ENCODE results near the gene KLHL25. TPM values are rescaled to one million over a fixed set of nuclear protein-coding genes. Genes with fewer than 3 reads are reported as not detected.

Gene KLHL25
- total RNA-seq, 1 experiment from 2014 or later = 1.5 TPM

GRCh38 chr15:85757073-85757938 lies 37.4 kb downstream of the KLHL25 start:
- Histone ChIP-seq H3K27me3 (ENCODE audit: low read length) (no peaks in the 10 kb centered on the region), H3K9ac (ENCODE audit: low read length) (no peak overlapping the region), H3K4me3 (ENCODE audit: low read length) (no peak overlapping the region), H3K79me2 (ENCODE audit: low read length) (no peaks in the 10 kb centered on the region), H3K27ac (ENCODE audit: low read length) (no peak overlapping the region), H3K4me1 (ENCODE audit: low read length) (no peaks in the 10 kb centered on the region), H4K20me1 (ENCODE audit: insufficient read depth, low read depth, low read length) (no peaks in the 10 kb centered on the region), H3K36me3 (ENCODE audit: insufficient read depth, low read length) (no peaks in the 10 kb centered on the region), H3K4me2 (ENCODE audit: low read depth, low read length, poor library complexity, severe bottlenecking) (no peak overlapping the region), H3K9me3 (ENCODE audit: low read length) (no peaks in the 10 kb centered on the region), H3K9me2 (replicated peaks; ENCODE audit: insufficient read depth, low read length) (no peaks in the 10 kb centered on the region), H2AFZ (ENCODE audit: low read length) (no peak overlapping the region)
- DNase-seq = no peak

- H3K4me3 ChIP-seq (ENCODE audit: low read length) = no peak overlapping the region
- no peak overlapping the region for H2AFZ ChIP-seq (ENCODE audit: low read length)
- no peaks in the 10 kb centered on the region for H3K9me3 ChIP-seq (ENCODE audit: low read length)
- H3K27ac ChIP-seq (ENCODE audit: low read length) = no peak overlapping the region
- H3K4me1 ChIP-seq (ENCODE audit: low read length) = no peaks in the 10 kb centered on the region
- H3K79me2 ChIP-seq (ENCODE audit: low read length) = no peaks in the 10 kb centered on the region
- no peak overlapping the region for H3K4me2 ChIP-seq (ENCODE audit: low read depth, low read length, poor library complexity, severe bottlenecking)
- H4K20me1 ChIP-seq (ENCODE audit: insufficient read depth, low read depth, low read length) = no peaks in the 10 kb centered on the region
- no peak for DNase-seq
- H3K9me2 ChIP-seq (replicated peaks; ENCODE audit: insufficient read depth, low read length) = no peaks in the 10 kb centered on the region
- no peaks in the 10 kb centered on the region for H3K27me3 ChIP-seq (ENCODE audit: low read length)
- no peaks in the 10 kb centered on the region for H3K36me3 ChIP-seq (ENCODE audit: insufficient read depth, low read length)
- no peak overlapping the region for H3K9ac ChIP-seq (ENCODE audit: low read length)
These were observed 38.2 kb downstream of the KLHL25 start for GRCh38 chr15:85756411-85757072.

DNA sequence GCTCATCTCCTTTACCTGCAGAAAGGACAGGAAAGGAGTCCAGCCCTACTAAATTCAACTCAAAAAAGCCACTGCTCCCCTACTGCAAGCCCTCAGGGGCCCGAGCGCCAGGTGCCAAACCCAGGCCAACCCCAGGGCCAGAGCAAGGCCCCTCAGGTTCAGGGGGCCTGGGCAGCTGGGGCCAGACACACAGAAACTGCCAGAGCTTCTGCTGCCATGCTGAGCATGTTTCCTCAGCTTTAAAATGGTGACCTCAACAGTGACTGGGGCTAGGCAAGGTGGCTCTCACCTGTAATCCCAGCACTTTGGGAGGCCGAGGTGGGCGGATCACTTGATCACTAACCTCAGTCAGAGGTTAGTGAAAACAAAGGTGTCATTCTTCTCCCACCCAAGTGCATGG lies 38.8 kb downstream of the KLHL25 start:
- no peaks in the 10 kb centered on the region for H3K9me3 ChIP-seq (ENCODE audit: low read length)
- no peaks in the 10 kb centered on the region for H3K27me3 ChIP-seq (ENCODE audit: low read length)
- no peaks in the 10 kb centered on the region for H3K9me2 ChIP-seq (replicated peaks; ENCODE audit: insufficient read depth, low read length)
- no peaks in the 10 kb centered on the region for H4K20me1 ChIP-seq (ENCODE audit: insufficient read depth, low read depth, low read length)
- H3K36me3 ChIP-seq (ENCODE audit: insufficient read depth, low read length) = no peaks in the 10 kb centered on the region
- H3K9ac ChIP-seq (ENCODE audit: low read length) = no peak overlapping the region
- H3K27ac ChIP-seq (ENCODE audit: low read length) = no peak overlapping the region
- no peaks in the 10 kb centered on the region for H3K79me2 ChIP-seq (ENCODE audit: low read length)
- H2AFZ ChIP-seq (ENCODE audit: low read length) = no peak overlapping the region
- no peak for DNase-seq
- no peak overlapping the region for H3K4me3 ChIP-seq (ENCODE audit: low read length)
- no peaks in the 10 kb centered on the region for H3K4me1 ChIP-seq (ENCODE audit: low read length)
- no peak overlapping the region for H3K4me2 ChIP-seq (ENCODE audit: low read depth, low read length, poor library complexity, severe bottlenecking)

DNA sequence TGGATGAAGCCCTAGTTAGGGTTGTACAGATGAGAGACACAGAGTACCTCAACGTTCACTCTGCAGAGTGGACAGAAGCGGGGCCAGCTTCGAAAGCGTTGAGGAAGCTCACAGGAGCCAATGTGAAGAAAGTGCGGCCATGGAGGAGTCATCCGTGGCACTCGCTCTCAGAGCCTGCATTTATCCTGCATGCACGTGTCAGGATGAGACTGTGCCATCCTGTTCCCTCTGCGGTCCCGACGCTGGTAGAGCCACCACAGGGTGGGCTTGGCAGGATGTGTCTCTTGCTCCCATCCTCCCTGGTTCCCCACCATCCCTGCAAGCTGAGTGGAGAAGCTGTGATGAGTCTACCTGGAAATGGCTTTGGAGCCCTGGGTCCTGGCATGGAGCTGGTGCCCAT lies 39.3 kb downstream of the KLHL25 start:
- DNase-seq = no peak
- Histone ChIP-seq H2AFZ (ENCODE audit: low read length) (no peak overlapping the region), H3K9ac (ENCODE audit: low read length) (no peak overlapping the region), H3K79me2 (ENCODE audit: low read length) (no peaks in the 10 kb centered on the region), H3K4me1 (ENCODE audit: low read length) (no peaks in the 10 kb centered on the region), H3K9me3 (ENCODE audit: low read length) (no peaks in the 10 kb centered on the region), H3K4me3 (ENCODE audit: low read length) (no peak overlapping the region), H4K20me1 (ENCODE audit: insufficient read depth, low read depth, low read length) (no peaks in the 10 kb centered on the region), H3K36me3 (ENCODE audit: insufficient read depth, low read length) (no peaks in the 10 kb centered on the region), H3K9me2 (replicated peaks; ENCODE audit: insufficient read depth, low read length) (no peaks in the 10 kb centered on the region), H3K4me2 (ENCODE audit: low read depth, low read length, poor library complexity, severe bottlenecking) (no peak overlapping the region), H3K27me3 (ENCODE audit: low read length) (no peaks in the 10 kb centered on the region), H3K27ac (ENCODE audit: low read length) (no peak overlapping the region)

- Histone ChIP-seq H3K36me3 (ENCODE audit: insufficient read depth, low read length) (no peaks in the 10 kb centered on the region), H3K79me2 (ENCODE audit: low read length) (no peaks in the 10 kb centered on the region), H3K9me2 (replicated peaks; ENCODE audit: insufficient read depth, low read length) (no peaks in the 10 kb centered on the region), H3K4me3 (ENCODE audit: low read length) (no peak overlapping the region), H3K27ac (ENCODE audit: low read length) (no peak overlapping the region), H3K9ac (ENCODE audit: low read length) (no peak overlapping the region), H3K4me2 (ENCODE audit: low read depth, low read length, poor library complexity, severe bottlenecking) (no peak overlapping the region), H3K9me3 (ENCODE audit: low read length) (no peaks in the 10 kb centered on the region), H3K27me3 (ENCODE audit: low read length) (no peaks in the 10 kb centered on the region), H4K20me1 (ENCODE audit: insufficient read depth, low read depth, low read length) (no peaks in the 10 kb centered on the region), H2AFZ (ENCODE audit: low read length) (no peak overlapping the region), H3K4me1 (ENCODE audit: low read length) (no peaks in the 10 kb centered on the region)
- DNase-seq = no peak
These were observed 39.7 kb downstream of the KLHL25 start for GRCh38 chr15:85754989-85755388.

GRCh38 chr15:85753791-85754452 lies 40.8 kb downstream of the KLHL25 start:
- no peaks in the 10 kb centered on the region for H3K9me2 ChIP-seq (replicated peaks; ENCODE audit: insufficient read depth, low read length)

GRCh38 chr15:85753261-85753660 lies 41.5 kb downstream of the KLHL25 start:
- no peaks in the 10 kb centered on the region for H4K20me1 ChIP-seq (ENCODE audit: insufficient read depth, low read depth, low read length)
- no peak overlapping the region for H3K4me2 ChIP-seq (ENCODE audit: low read depth, low read length, poor library complexity, severe bottlenecking)
- no peaks in the 10 kb centered on the region for H3K27me3 ChIP-seq (ENCODE audit: low read length)
- H3K27ac ChIP-seq (ENCODE audit: low read length) = no peak overlapping the region
- no peak for DNase-seq
- H3K9ac ChIP-seq (ENCODE audit: low read length) = no peak overlapping the region
- no peaks in the 10 kb centered on the region for H3K79me2 ChIP-seq (ENCODE audit: low read length)
- no peak overlapping the region for H3K4me3 ChIP-seq (ENCODE audit: low read length)
- no peaks in the 10 kb centered on the region for H3K9me2 ChIP-seq (replicated peaks; ENCODE audit: insufficient read depth, low read length)
- no peaks in the 10 kb centered on the region for H3K9me3 ChIP-seq (ENCODE audit: low read length)
- no peaks in the 10 kb centered on the region; the same call in none of the 2 replicates for H3K36me3 ChIP-seq (ENCODE audit: insufficient read depth, low read length)
- H2AFZ ChIP-seq (ENCODE audit: low read length) = no peak overlapping the region
- no peaks in the 10 kb centered on the region for H3K4me1 ChIP-seq (ENCODE audit: low read length)

More at GRCh38 chr15:85753791-85754452, 40.8 kb downstream of the KLHL25 start:
- H4K20me1 ChIP-seq (ENCODE audit: insufficient read depth, low read depth, low read length) = no peaks in the 10 kb centered on the region
- no peak for DNase-seq
- no peaks in the 10 kb centered on the region for H3K9me3 ChIP-seq (ENCODE audit: low read length)
- H3K27ac ChIP-seq (ENCODE audit: low read length) = no peak overlapping the region
- no peak overlapping the region for H3K4me2 ChIP-seq (ENCODE audit: low read depth, low read length, poor library complexity, severe bottlenecking)
- H3K79me2 ChIP-seq (ENCODE audit: low read length) = no peaks in the 10 kb centered on the region
- no peak overlapping the region for H3K4me3 ChIP-seq (ENCODE audit: low read length)
- no peaks in the 10 kb centered on the region for H3K4me1 ChIP-seq (ENCODE audit: low read length)
- H3K27me3 ChIP-seq (ENCODE audit: low read length) = no peaks in the 10 kb centered on the region
- no peaks in the 10 kb centered on the region; the same call in 1 of the 2 replicates for H3K36me3 ChIP-seq (ENCODE audit: insufficient read depth, low read length)
- no peak overlapping the region for H3K9ac ChIP-seq (ENCODE audit: low read length)
- no peak overlapping the region for H2AFZ ChIP-seq (ENCODE audit: low read length)

- Histone ChIP-seq H3K9me3 (ENCODE audit: low read length) (no peaks in the 10 kb centered on the region), H3K36me3 (ENCODE audit: insufficient read depth, low read length) (no peaks in the 10 kb centered on the region; the same call in none of the 2 replicates), H3K9me2 (replicated peaks; ENCODE audit: insufficient read depth, low read length) (no peaks in the 10 kb centered on the region), H3K4me3 (ENCODE audit: low read length) (no peak overlapping the region), H3K4me1 (ENCODE audit: low read length) (no peaks in the 10 kb centered on the region), H4K20me1 (ENCODE audit: insufficient read depth, low read depth, low read length) (no peaks in the 10 kb centered on the region), H3K4me2 (ENCODE audit: low read depth, low read length, poor library complexity, severe bottlenecking) (no peak overlapping the region), H3K27me3 (ENCODE audit: low read length) (no peaks in the 10 kb centered on the region), H3K79me2 (ENCODE audit: low read length) (no peaks in the 10 kb centered on the region), H3K9ac (ENCODE audit: low read length) (no peak overlapping the region), H3K27ac (ENCODE audit: low read length) (no peak overlapping the region), H2AFZ (ENCODE audit: low read length) (no peak overlapping the region)
- DNase-seq = no peak
These were observed 42.2 kb downstream of the KLHL25 start for GRCh38 chr15:85752491-85752961.

All from Karpas-422 (cell line).